Naive thymus-derived CD4-positive, alpha-beta T cell (primary cell): ENCODE data around the gene GEN1. TPM values are rescaled to one million over a fixed set of nuclear protein-coding genes. Genes with fewer than 3 reads are reported as not detected.

Experiments
- ATAC-seq: fragments of 150-1000 bp; cut with Tn5 transposase; 2 replicates; pipeline ENCODE4 v1.10.0; 2021; ENCODE audit warnings: mild to moderate bottlenecking, moderate library complexity
- CTCF ChIA-PET: fragments of 350-600 bp; sonication (Branson Sonifier 250); formaldehyde crosslinking; loops from one replicate; lab custom pipeline; 2021; ENCODE audit warnings: antibody characterized with exemption; lab: Charles Lee
- POLR2A ChIA-PET: fragments of 350-600 bp; sonication (Branson Sonifier 250); formaldehyde crosslinking; loops from one replicate; lab custom pipeline; 2021; ENCODE audit warnings: antibody characterized with exemption, inconsistent platforms; lab: Charles Lee
- DNase-seq, 9 donors: peaks; one replicate each; pipeline versions ENCODE4 v3.0.0 to v3.0.0-alpha.2; 2020 to 2022; ENCODE audit warnings: mixed read lengths in 1 of 9
- H3K27ac ChIP-seq: one replicate; pipeline ENCODE4 v1.7.0; 2013; ENCODE audit warnings: mild to moderate bottlenecking, low read depth, low read length, moderate library complexity
- H3K27me3 ChIP-seq, 2 donors: one replicate each; pipeline ENCODE4 v1.7.0; 2013; ENCODE audit warnings: low read length in 2 of 2, mild to moderate bottlenecking in 2 of 2, moderate library complexity in 2 of 2; ENCODE audit not compliant: control insufficient read depth in 2 of 2, insufficient read depth in 2 of 2
- H3K36me3 ChIP-seq, 3 experiments: 1 replicate in 2 of 3; 2 replicates in 1 of 3; pipeline ENCODE4 v1.7.0; 2013; ENCODE audit warnings: low read length in 3 of 3, mild to moderate bottlenecking in 3 of 3, moderate library complexity in 1 of 3; ENCODE audit not compliant: insufficient read depth in 3 of 3, control insufficient read depth in 2 of 3
- H3K4me1 ChIP-seq, 2 donors: one replicate each; pipeline ENCODE4 v1.7.0; 2013; ENCODE audit warnings: low read length in 2 of 2, mild to moderate bottlenecking in 2 of 2, moderate library complexity in 1 of 2; ENCODE audit not compliant: control insufficient read depth in 2 of 2, insufficient read depth in 2 of 2
- H3K4me3 ChIP-seq: 2 replicates; pipeline ENCODE4 v1.7.0; 2013; ENCODE audit warnings: mild to moderate bottlenecking, low read length
- H3K9me3 ChIP-seq, 3 experiments: 1 replicate in 2 of 3; 2 replicates in 1 of 3; pipeline ENCODE4 v1.7.0; 2013; ENCODE audit warnings: low read length in 3 of 3; ENCODE audit not compliant: control insufficient read depth in 2 of 3
- H3K27ac Mint-ChIP-seq, 9 donors: one replicate each; pipeline ENCODE4 v1.8.0; 2020 to 2022; ENCODE audit warnings: mixed read lengths in 9 of 9, mild to moderate bottlenecking in 8 of 9, moderate library complexity in 5 of 9, inconsistent platforms in 2 of 9
- H3K27me3 Mint-ChIP-seq, 5 donors: one replicate each; pipeline ENCODE4 v1.8.0; 2021 to 2022; ENCODE audit warnings: mixed read lengths in 5 of 5, mild to moderate bottlenecking in 1 of 5
- H3K36me3 Mint-ChIP-seq, 5 donors: one replicate each; pipeline ENCODE4 v1.8.0; 2020 to 2022; ENCODE audit warnings: mixed read lengths in 5 of 5, mild to moderate bottlenecking in 3 of 5, inconsistent platforms in 1 of 5
- H3K4me1 Mint-ChIP-seq, 7 donors: one replicate each; pipeline ENCODE4 v1.8.0; 2020 to 2022; ENCODE audit warnings: mixed read lengths in 7 of 7, mild to moderate bottlenecking in 3 of 7, inconsistent platforms in 1 of 7
- H3K4me3 Mint-ChIP-seq, 10 donors: one replicate each; pipeline ENCODE4 v1.8.0; 2020 to 2022; ENCODE audit warnings: mild to moderate bottlenecking in 10 of 10, mixed read lengths in 10 of 10, moderate library complexity in 6 of 10, inconsistent platforms in 2 of 10
- H3K9me3 Mint-ChIP-seq, 11 donors: one replicate each; pipeline ENCODE4 v1.8.0; 2020 to 2022; ENCODE audit warnings: mixed read lengths in 11 of 11, mild to moderate bottlenecking in 4 of 11, inconsistent platforms in 1 of 11, moderate library complexity in 1 of 11
- intact Hi-C, 2 donors: fragments of 100-400 bp; cut with micrococcal nuclease; formaldehyde crosslinking; loops; one replicate each; pipeline ENCODE4 v1.15.1; 2023
- polyA plus RNA-seq, 2 donors: library from polyadenylated mRNA; unstranded; fragments of 300-500 nt; fragmentation: Illumina TruSeq; gene quantifications; one replicate each; pipeline ENCODE4 v1.2.3, GENCODE V29; 2021
- total RNA-seq, 6 experiments: library from RNA in 5 of 6; stranded (reverse) in 5 of 6; gene quantifications; 1 replicate in 5 of 6; 2 replicates in 1 of 6; pipeline ENCODE4 v1.2.3 and lab custom pipeline; 2021 to 2026

GEN1 gene
- total and polyA plus RNA-seq, 7 experiments from 2014 or later = 0.44 to 25.8 (median 5.8) TPM

- Mint-ChIP-seq H3K27ac (no peak overlapping the region), H3K4me3 (no peak overlapping the region), H3K36me3 (peaks cover 0 to 28% (median 6%) of the 10 kb centered on the region in 5 donors), H3K9me3 (no peaks in the 10 kb centered on the region), H3K27me3 (no peaks in the 10 kb centered on the region), H3K4me1 (no peaks in the 10 kb centered on the region)
- Histone ChIP-seq H3K9me3 (no peaks in the 10 kb centered on the region), H3K4me1 (no peaks in the 10 kb centered on the region), H3K4me3 (no peak overlapping the region), H3K27me3 (no peaks in the 10 kb centered on the region), H3K36me3 (peaks cover 0 to 6% (median 0%) of the 10 kb centered on the region in 3 experiments), H3K27ac (no peak overlapping the region)
- intact Hi-C loops = no loop called here
- POLR2A ChIA-PET = no interaction called here
- ATAC-seq (no peak), DNase-seq (no peak)
- CTCF ChIA-PET = no interaction called here
Measured at GRCh38 chr2:17771956-17772355, 18.0 kb downstream of the GEN1 start.

GRCh38 chr2:17772532-17772931 lies 18.6 kb downstream of the GEN1 start:
- H3K4me1 ChIP-seq = no peaks in the 10 kb centered on the region
- H3K9me3 ChIP-seq = no peaks in the 10 kb centered on the region
- H3K27ac ChIP-seq = no peak overlapping the region
- no peaks in the 10 kb centered on the region for H3K9me3 Mint-ChIP-seq
- POLR2A ChIA-PET = no interaction called here
- no peak overlapping the region for H3K4me3 Mint-ChIP-seq
- no peak overlapping the region for H3K4me3 ChIP-seq
- intact Hi-C loops = no loop called here
- no peaks in the 10 kb centered on the region for H3K27me3 Mint-ChIP-seq
- DNase-seq (no peak), ATAC-seq (no peak)
- H3K4me1 Mint-ChIP-seq = no peaks in the 10 kb centered on the region
- H3K36me3 Mint-ChIP-seq = peaks cover 0 to 25% (median 6%) of the 10 kb centered on the region in 5 donors
- H3K27ac Mint-ChIP-seq = no peak overlapping the region
- CTCF ChIA-PET = no interaction called here
- H3K36me3 ChIP-seq = peaks cover 0 to 6% (median 0%) of the 10 kb centered on the region in 3 experiments
- H3K27me3 ChIP-seq = no peaks in the 10 kb centered on the region

GRCh38 chr2:17780546-17780945 lies 26.6 kb downstream of the GEN1 start:
- ATAC-seq (no peak), DNase-seq (no peak)
- no peaks in the 10 kb centered on the region for H3K4me1 ChIP-seq
- no peak overlapping the region for H3K27ac ChIP-seq
- no peak overlapping the region for H3K27ac Mint-ChIP-seq
- ChIA-PET POLR2A (no interaction called here), CTCF (no interaction called here)
- H3K4me1 Mint-ChIP-seq = no peaks in the 10 kb centered on the region
- H3K36me3 Mint-ChIP-seq = peaks cover 0 to 40% (median 22%) of the 10 kb centered on the region in 5 donors
- intact Hi-C loops = no loop called here
- no peaks in the 10 kb centered on the region for H3K27me3 ChIP-seq
- H3K9me3 Mint-ChIP-seq = peaks cover 0 to 12% (median 3%) of the 10 kb centered on the region in 11 donors
- no peaks in the 10 kb centered on the region for H3K9me3 ChIP-seq
- no peak overlapping the region for H3K4me3 Mint-ChIP-seq
- H3K4me3 ChIP-seq = no peak overlapping the region
- H3K36me3 ChIP-seq = no peaks in the 10 kb centered on the region
- no peaks in the 10 kb centered on the region for H3K27me3 Mint-ChIP-seq

DNA sequence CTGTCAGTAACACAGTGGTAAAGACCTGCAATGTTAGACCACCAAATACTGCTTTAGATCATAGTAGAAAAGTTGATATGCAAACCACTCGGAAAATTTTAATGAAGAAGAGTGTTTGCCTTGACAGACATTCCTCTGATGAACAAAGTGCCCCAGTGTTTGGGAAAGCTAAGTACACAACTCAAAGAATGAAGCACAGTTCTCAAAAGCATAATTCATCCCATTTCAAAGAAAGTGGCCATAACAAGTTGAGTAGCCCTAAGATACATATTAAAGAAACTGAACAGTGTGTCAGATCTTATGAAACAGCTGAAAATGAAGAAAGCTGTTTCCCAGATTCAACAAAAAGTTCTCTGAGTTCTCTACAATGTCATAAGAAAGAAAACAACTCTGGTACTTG lies 27.5 kb downstream of the GEN1 start:
- POLR2A ChIA-PET = no interaction called here
- Histone ChIP-seq H3K9me3 (no peaks in the 10 kb centered on the region), H3K4me1 (no peaks in the 10 kb centered on the region), H3K4me3 (no peak overlapping the region), H3K27me3 (no peaks in the 10 kb centered on the region), H3K27ac (no peak overlapping the region), H3K36me3 (no peaks in the 10 kb centered on the region)
- H3K27me3 Mint-ChIP-seq = no peaks in the 10 kb centered on the region
- no peak overlapping the region for H3K27ac Mint-ChIP-seq
- H3K9me3 Mint-ChIP-seq = peaks cover 0 to 12% (median 3%) of the 10 kb centered on the region in 11 donors
- H3K4me1 Mint-ChIP-seq = no peaks in the 10 kb centered on the region
- H3K36me3 Mint-ChIP-seq = peaks cover 0 to 37% (median 22%) of the 10 kb centered on the region in 5 donors
- H3K4me3 Mint-ChIP-seq = no peak overlapping the region
- intact Hi-C loops = no loop called here
- DNase-seq = no peak
- CTCF ChIA-PET = no interaction called here
- ATAC-seq = no peak

DNA sequence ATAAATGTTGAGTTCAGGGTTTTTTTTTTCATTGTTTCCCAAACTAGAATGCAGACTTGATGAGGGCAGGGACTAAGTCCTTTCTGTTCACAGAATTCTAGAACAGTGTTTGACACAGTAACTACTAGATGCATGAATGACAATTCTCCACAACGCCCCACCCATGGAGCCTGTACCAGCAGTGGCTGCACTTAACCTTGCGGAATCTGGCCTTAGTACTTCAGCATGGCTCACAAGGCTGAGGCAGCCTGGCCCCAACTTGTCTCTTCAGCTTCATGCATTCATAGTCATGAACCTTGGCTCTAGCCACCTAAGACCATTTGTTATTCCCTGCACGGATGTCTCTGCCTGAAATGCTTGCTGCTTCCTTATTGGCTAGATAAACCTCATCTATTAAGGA lies 32.8 kb downstream of the GEN1 start:
- Mint-ChIP-seq H3K4me1 (peaks cover 0 to 3% (median 0%) of the 10 kb centered on the region in 7 donors), H3K27me3 (peaks cover 12 to 15% (median 13%) of the 10 kb centered on the region in 5 donors), H3K9me3 (peaks cover 0 to 12% (median 3%) of the 10 kb centered on the region in 11 donors), H3K36me3 (peaks cover 0 to 17% (median 4%) of the 10 kb centered on the region in 5 donors), H3K27ac (no peak overlapping the region), H3K4me3 (no peak overlapping the region)
- intact Hi-C loops = no loop called here
- H3K27me3 ChIP-seq = peaks cover 0 to 5% of the 10 kb centered on the region in 2 donors
- no peak overlapping the region for H3K4me3 ChIP-seq
- ChIA-PET CTCF (no interaction called here), POLR2A (no interaction called here)
- H3K4me1 ChIP-seq = no peaks in the 10 kb centered on the region
- H3K9me3 ChIP-seq = no peaks in the 10 kb centered on the region
- ATAC-seq (no peak), DNase-seq (no peak)
- H3K36me3 ChIP-seq = no peaks in the 10 kb centered on the region
- H3K27ac ChIP-seq = no peak overlapping the region

DNA sequence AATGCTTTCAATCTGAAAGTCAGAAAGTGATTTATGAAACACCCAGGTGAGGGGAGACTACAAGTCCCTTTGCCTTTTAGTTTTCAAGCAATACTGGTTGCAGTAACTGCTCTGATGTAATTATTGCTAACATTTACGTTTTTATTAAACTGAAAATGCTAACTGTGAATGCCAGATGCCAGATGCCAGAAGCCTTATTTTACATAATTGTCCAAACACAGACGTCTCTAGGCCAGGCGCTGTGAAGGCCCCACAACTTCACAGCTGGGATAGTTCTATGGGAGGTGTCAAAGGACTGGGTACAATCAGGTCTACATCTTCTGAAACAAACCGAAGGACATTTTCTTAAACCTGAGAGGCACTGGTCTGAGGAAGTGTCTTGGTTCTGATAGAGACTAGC lies 34.8 kb downstream of the GEN1 start:
- no peaks in the 10 kb centered on the region for H3K9me3 ChIP-seq
- ATAC-seq (no peak), DNase-seq (no peak)
- peaks cover 15 to 31% (median 24%) of the 10 kb centered on the region in 5 donors for H3K27me3 Mint-ChIP-seq
- peaks cover 0 to 14% (median 0%) of the 10 kb centered on the region in 7 donors for H3K4me1 Mint-ChIP-seq
- ChIA-PET POLR2A (no interaction called here), CTCF (no interaction called here)
- H3K4me1 ChIP-seq = no peaks in the 10 kb centered on the region
- H3K27ac ChIP-seq = no peak overlapping the region
- peaks cover 0 to 7% (median 0%) of the 10 kb centered on the region in 11 donors for H3K9me3 Mint-ChIP-seq
- H3K36me3 ChIP-seq = no peaks in the 10 kb centered on the region
- peaks cover 0 to 6% of the 10 kb centered on the region in 2 donors for H3K27me3 ChIP-seq
- H3K27ac Mint-ChIP-seq = no peak overlapping the region
- intact Hi-C loops = no loop called here
- no peak overlapping the region for H3K4me3 Mint-ChIP-seq
- H3K4me3 ChIP-seq = no peak overlapping the region
- H3K36me3 Mint-ChIP-seq = peaks cover 0 to 6% (median 1%) of the 10 kb centered on the region in 5 donors

DNA sequence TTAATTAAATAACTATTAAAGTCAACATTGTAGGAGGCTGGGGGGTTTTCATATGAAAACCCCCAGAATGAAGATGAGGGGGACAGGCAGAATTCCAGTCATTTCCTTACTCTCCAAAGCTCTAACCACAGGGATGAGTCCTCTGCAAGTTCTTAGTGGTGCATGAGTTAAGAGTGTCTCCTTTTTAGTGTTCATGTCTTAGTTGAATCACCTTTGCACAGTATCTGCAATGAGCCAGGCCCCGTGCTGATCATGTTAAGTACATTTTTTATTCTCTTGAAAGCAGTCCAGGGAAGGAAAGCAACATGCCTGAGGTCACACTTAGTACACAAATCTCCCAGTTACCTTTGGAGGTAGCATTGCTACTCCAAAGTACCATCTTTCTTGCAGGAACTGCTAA lies 36.6 kb downstream of the GEN1 start:
- Mint-ChIP-seq H3K27ac (no peak overlapping the region), H3K4me1 (peaks cover 0 to 14% (median 0%) of the 10 kb centered on the region in 7 donors), H3K9me3 (no peaks in the 10 kb centered on the region), H3K36me3 (peaks cover 0 to 3% (median 0%) of the 10 kb centered on the region in 5 donors), H3K27me3 (peaks cover 15 to 42% (median 29%) of the 10 kb centered on the region in 5 donors), H3K4me3 (no peak overlapping the region)
- Histone ChIP-seq H3K9me3 (no peaks in the 10 kb centered on the region), H3K4me1 (no peaks in the 10 kb centered on the region), H3K4me3 (no peak overlapping the region), H3K27me3 (peaks cover 0 to 6% of the 10 kb centered on the region in 2 donors), H3K27ac (no peak overlapping the region), H3K36me3 (no peaks in the 10 kb centered on the region)
- ATAC-seq (no peak), DNase-seq (no peak)
- CTCF ChIA-PET = no interaction called here
- POLR2A ChIA-PET = no interaction called here
- intact Hi-C loops = no loop called here
